RWPE2 (cell line): ENCODE measurements around the gene FMNL2.

Experiments used
- ATAC-seq: fragments of 200-7000 bp; cut with Tn5 transposase; 3 replicates; pipeline ENCODE4 v1.9.1; 2021; ENCODE audit warnings: low read depth
- DNase-seq: peaks from one replicate; pipeline ENCODE4 v3.0.0-alpha.2; 2020; ENCODE audit warnings: low spot score
- H3K27ac ChIP-seq: fragments of 450-650 bp; 2 replicates; pipeline ENCODE4 v1.5.1; 2017; ENCODE audit warnings: mild to moderate bottlenecking; ENCODE audit not compliant: poor library complexity, severe bottlenecking
- H3K27me3 ChIP-seq: fragments of 250-450 bp; sonication (Bioruptor Pico); 2 replicates; pipeline ENCODE4 v1.5.1; 2021; ENCODE audit warnings: mild to moderate bottlenecking, moderate library complexity; ENCODE audit not compliant: insufficient read depth, poor library complexity, severe bottlenecking
- H3K36me3 ChIP-seq: fragments of 250-450 bp; sonication (Bioruptor Pico); 2 replicates; pipeline ENCODE4 v1.5.1; 2020; ENCODE audit warnings: low read depth, mild to moderate bottlenecking, moderate library complexity
- H3K4me1 ChIP-seq: fragments of 250-450 bp; sonication (Bioruptor Pico); 2 replicates; pipeline ENCODE4 v1.5.1; 2021; ENCODE audit warnings: mild to moderate bottlenecking, moderate library complexity; ENCODE audit not compliant: insufficient read depth, poor library complexity, severe bottlenecking
- H3K4me3 ChIP-seq: fragments of 250-450 bp; sonication (Bioruptor Pico); 2 replicates; pipeline ENCODE4 v1.5.1; 2021; ENCODE audit warnings: mild to moderate bottlenecking, moderate library complexity; ENCODE audit not compliant: severe bottlenecking
- H3K9me3 ChIP-seq: fragments of 250-450 bp; sonication (Bioruptor Pico); 2 replicates; pipeline ENCODE4 v1.5.1; 2021; ENCODE audit warnings: mild to moderate bottlenecking, moderate library complexity; ENCODE audit not compliant: severe bottlenecking
- TF ChIP-seq, protein P1 (sequence below): fragments of 450-650 bp; IDR thresholded peaks from one replicate; pipeline ENCODE4 v1.5.1; 2017; ENCODE audit warnings: mild to moderate bottlenecking, moderate library complexity; ENCODE audit not compliant: poor library complexity, severe bottlenecking

The FMNL2 gene

GRCh38 chr2:152430876-152431275 lies 95.9 kb downstream of the FMNL2 start:
- ATAC-seq = no peak
- H3K36me3 ChIP-seq = no peaks in the 10 kb centered on the region
- peak overlapping the region; percentile 84 for H3K27ac ChIP-seq
- TF ChIP-seq, protein P1, sequence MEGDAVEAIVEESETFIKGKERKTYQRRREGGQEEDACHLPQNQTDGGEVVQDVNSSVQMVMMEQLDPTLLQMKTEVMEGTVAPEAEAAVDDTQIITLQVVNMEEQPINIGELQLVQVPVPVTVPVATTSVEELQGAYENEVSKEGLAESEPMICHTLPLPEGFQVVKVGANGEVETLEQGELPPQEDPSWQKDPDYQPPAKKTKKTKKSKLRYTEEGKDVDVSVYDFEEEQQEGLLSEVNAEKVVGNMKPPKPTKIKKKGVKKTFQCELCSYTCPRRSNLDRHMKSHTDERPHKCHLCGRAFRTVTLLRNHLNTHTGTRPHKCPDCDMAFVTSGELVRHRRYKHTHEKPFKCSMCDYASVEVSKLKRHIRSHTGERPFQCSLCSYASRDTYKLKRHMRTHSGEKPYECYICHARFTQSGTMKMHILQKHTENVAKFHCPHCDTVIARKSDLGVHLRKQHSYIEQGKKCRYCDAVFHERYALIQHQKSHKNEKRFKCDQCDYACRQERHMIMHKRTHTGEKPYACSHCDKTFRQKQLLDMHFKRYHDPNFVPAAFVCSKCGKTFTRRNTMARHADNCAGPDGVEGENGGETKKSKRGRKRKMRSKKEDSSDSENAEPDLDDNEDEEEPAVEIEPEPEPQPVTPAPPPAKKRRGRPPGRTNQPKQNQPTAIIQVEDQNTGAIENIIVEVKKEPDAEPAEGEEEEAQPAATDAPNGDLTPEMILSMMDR = no peak
- peaks cover 48% of the 10 kb centered on the region for H3K4me1 ChIP-seq
- H3K4me3 ChIP-seq = no peak overlapping the region
- H3K27me3 ChIP-seq = no peaks in the 10 kb centered on the region
- no peak for DNase-seq
- no peaks in the 10 kb centered on the region for H3K9me3 ChIP-seq

DNA sequence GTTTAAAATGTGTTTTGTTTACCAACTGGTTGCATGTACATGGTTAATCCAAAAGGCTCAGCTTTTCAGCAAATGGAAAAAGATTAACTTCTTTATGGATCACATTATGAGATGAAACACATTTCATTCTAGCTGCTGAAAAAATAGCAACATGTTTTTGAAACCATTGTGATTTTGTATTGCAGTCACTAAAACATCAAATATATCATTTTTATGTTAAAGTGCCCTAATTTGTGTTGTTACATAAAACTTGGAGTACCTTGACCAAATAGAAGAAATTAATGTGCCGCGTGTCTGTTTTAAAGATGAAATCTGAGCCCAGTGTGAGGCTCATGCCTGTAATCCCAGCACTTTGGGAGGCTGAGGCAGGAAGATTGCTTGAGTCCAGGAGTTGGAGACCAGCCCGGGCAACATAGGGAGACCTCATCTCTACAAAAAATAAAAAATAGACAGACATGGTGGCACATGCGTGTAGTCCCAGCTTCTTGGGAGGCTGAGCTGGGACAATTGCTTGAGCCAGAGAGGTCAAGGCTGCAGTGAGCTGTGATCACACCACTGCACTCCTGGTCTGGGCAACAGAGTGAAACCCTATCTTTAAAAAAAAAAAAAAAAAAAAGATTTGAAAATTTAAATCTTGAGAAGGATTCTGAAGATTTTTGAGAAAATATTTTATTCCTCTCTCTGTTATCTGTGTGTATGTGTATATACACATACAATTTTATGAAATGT lies 96.6 kb downstream of the FMNL2 start:
- DNase-seq = no peak
- Histone ChIP-seq H3K4me1 (peaks cover 45% of the 10 kb centered on the region), H3K9me3 (no peaks in the 10 kb centered on the region), H3K36me3 (no peaks in the 10 kb centered on the region), H3K4me3 (no peak overlapping the region), H3K27ac (peak overlapping the region; percentile 84), H3K27me3 (no peaks in the 10 kb centered on the region)
- TF ChIP-seq, protein P1 = no peak
- ATAC-seq = no peak

- Histone ChIP-seq H3K27ac (peak overlapping the region; percentile 84), H3K4me1 (peaks cover 38% of the 10 kb centered on the region), H3K36me3 (no peaks in the 10 kb centered on the region), H3K9me3 (no peaks in the 10 kb centered on the region), H3K4me3 (no peak overlapping the region), H3K27me3 (no peaks in the 10 kb centered on the region)
- TF ChIP-seq, protein P1 = no peak
- no peak for DNase-seq
- ATAC-seq = peak; percentile 94
These were observed 97.3 kb downstream of the FMNL2 start for GRCh38 chr2:152432206-152432653.

- no peak overlapping the region for H3K4me3 ChIP-seq
- ATAC-seq = peak; percentile 25
- peaks cover 35% of the 10 kb centered on the region for H3K4me1 ChIP-seq
- no peaks in the 10 kb centered on the region for H3K27me3 ChIP-seq
- TF ChIP-seq, protein P1 = no peak
- no peaks in the 10 kb centered on the region for H3K9me3 ChIP-seq
- DNase-seq = no peak
- H3K36me3 ChIP-seq = no peaks in the 10 kb centered on the region
- peak overlapping the region; percentile 84 for H3K27ac ChIP-seq
These were observed 97.8 kb downstream of the FMNL2 start for GRCh38 chr2:152432765-152433164.

- Histone ChIP-seq H3K4me3 (no peak overlapping the region), H3K9me3 (no peaks in the 10 kb centered on the region), H3K4me1 (peaks cover 35% of the 10 kb centered on the region), H3K27me3 (no peaks in the 10 kb centered on the region), H3K36me3 (no peaks in the 10 kb centered on the region), H3K27ac (peak overlapping the region; percentile 84)
- ATAC-seq (no peak), DNase-seq (no peak)
- TF ChIP-seq, protein P1 = no peak
These were observed 98.3 kb downstream of the FMNL2 start for GRCh38 chr2:152433289-152433688.
